HL-60/S4 treated with retinoic acid at 250 ng/mL for 4 days and 3 days (cell line): Measurements from ENCODE around the gene ZNF26.

Experiments used
- in situ Hi-C: fragments of 300-500 bp; cut with MboI; formaldehyde crosslinking; loops from 2 replicates; pipeline ENCODE4 v1.7.0; 2022; ENCODE audit warnings: low sequenced_read_pairs

ZNF26 gene

DNA sequence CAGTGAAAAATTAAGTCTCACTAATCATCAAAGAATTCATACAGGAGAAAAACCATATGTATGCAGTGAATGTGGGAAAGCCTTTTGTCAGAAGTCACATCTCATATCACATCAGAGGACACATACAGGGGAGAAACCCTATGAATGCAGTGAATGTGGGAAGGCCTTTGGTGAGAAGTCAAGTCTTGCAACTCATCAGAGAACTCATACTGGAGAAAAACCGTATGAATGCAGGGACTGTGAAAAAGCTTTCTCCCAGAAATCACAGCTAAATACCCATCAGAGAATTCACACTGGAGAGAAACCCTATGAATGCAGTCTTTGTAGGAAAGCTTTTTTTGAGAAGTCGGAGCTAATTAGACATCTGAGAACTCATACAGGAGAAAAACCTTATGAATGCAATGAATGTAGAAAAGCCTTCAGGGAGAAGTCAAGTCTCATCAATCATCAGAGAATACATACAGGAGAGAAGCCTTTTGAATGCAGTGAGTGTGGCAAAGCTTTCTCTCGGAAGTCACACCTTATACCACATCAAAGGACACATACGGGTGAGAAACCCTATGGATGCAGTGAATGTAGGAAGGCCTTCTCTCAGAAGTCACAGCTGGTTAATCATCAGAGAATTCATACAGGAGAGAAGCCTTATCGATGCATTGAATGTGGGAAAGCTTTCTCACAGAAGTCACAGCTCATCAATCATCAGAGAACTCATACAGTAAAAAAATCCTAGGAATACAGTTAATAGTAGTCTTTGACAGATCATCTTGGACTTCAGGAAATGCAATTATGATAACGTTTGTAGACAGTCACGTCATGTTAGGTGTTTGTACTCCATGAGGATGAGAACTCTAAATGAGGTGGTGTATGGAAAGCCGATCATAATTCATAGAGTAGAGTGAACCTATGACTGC lies 72.3 kb downstream of the ZNF26 start:
- in situ Hi-C loops, result no loop called here

DNA sequence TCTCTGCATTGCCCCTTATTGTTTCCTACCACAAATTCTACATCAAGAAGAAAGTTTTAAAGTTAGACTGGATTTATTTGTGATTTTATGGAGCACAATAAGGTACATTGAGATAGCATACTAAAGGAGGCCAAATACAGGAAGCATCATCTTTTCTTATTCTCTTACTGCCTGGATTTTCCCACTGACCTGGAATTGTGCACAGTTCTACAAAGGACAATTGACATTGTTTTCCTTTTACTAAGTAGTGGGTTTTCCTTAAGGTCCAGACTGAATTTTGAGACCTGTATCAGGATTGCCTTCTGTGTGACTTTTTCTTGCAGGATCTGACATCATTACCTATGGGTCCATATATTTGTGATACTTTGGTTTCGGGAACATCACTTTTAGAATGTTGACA lies 75.8 kb downstream of the ZNF26 start:
- in situ Hi-C loops, result no loop called here

- in situ Hi-C loops, result no loop called here
These were observed 77.4 kb downstream of the ZNF26 start for GRCh38 chr12:133063556-133063955.

- in situ Hi-C loops, result no loop called here
These were observed 87.7 kb downstream of the ZNF26 start for GRCh38 chr12:133073836-133074235.
